ENCODE measurements around the gene UBE2I. TPM values are rescaled to one million over a fixed set of nuclear protein-coding genes. Genes with fewer than 3 reads are reported as not detected.

Gene UBE2I
- polyA plus RNA-seq, 2 of the 4 experiments (the other 2 are of a cell fraction), result 170 to 208 TPM

GRCh38 chr16:1344499-1344898 lies 35.1 kb downstream of the UBE2I start:
- Histone ChIP-seq H3K9me3 (no peaks in the 10 kb centered on the region), H3K4me1 (peaks cover 11% of the 10 kb centered on the region), H3K27ac (no peak overlapping the region), H3K4me3 (no peak overlapping the region), H3K4me2 (no peak overlapping the region)
- no peak for ATAC-seq
- no peak for DNase-seq (ENCODE audit: low read depth in 1 of 2, low spot score in 1 of 2)
- 80% methylated on average over 12 of the region's 14 CpGs for WGBS (ENCODE audit: missing lambda C conversion rate)
- no peak for TF ChIP-seq NR3C1 (IDR thresholded peaks at IDR 0.05)
- TF ChIP-seq CEBPB (IDR thresholded peaks at IDR 0.05), result no peak
- no peak for FAIRE-seq
- CTCF ChIA-PET, result interaction anchor here (0.8 to 9.4 kb wide), 5 partner anchors 8 to 401 kb away, joined by 3 to 78 read pairs (median 4); partner anchors contain the start of gene UQCC4
- POLR2A ChIA-PET, result interaction anchor here (0.5 to 1.6 kb wide), 2 partner anchors 39 to 64 kb away, joined by 3 read pairs; no protein-coding TSS in a partner anchor

GRCh38 chr16:1345087-1345486 lies 35.7 kb downstream of the UBE2I start:
- no peak overlapping the region for H3K4me2 ChIP-seq
- ChIA-PET CTCF (interaction anchor here (0.6 to 9.4 kb wide), 6 partner anchors 8 to 401 kb away, joined by 3 to 78 read pairs (median 4); partner anchors contain the start of gene UQCC4), POLR2A (interaction anchor here (0.5 to 1.6 kb wide), 2 partner anchors 40 to 64 kb away, joined by 3 read pairs; no protein-coding TSS in a partner anchor)
- DNase-seq (ENCODE audit: low read depth in 1 of 2, low spot score in 1 of 2), result no peak
- H3K4me1 ChIP-seq, result peaks cover 11% of the 10 kb centered on the region
- no peak overlapping the region for H3K4me3 ChIP-seq
- TF ChIP-seq GATA3 (IDR thresholded peaks at IDR 0.05; ENCODE audit: borderline replicate concordance) (no peak), FOSL2 (IDR thresholded peaks at IDR 0.05) (no peak), FOSL2 (CRISPR knock-in tag; IDR thresholded peaks at IDR 0.05) (no peak), KDM5A (IDR thresholded peaks at IDR 0.05) (no peak), CEBPB (IDR thresholded peaks at IDR 0.05) (no peak), HEYL (CRISPR knock-in tag; IDR thresholded peaks at IDR 0.05) (no peak), RARB (CRISPR knock-in tag; IDR thresholded peaks at IDR 0.05) (no peak), ZNF302 (CRISPR knock-in tag; IDR thresholded peaks at IDR 0.05) (no peak), TP53 (CRISPR knock-in tag; IDR thresholded peaks at IDR 0.05) (no peak), SREBF2 (IDR thresholded peaks at IDR 0.05) (no peak), ATOH8 (CRISPR knock-in tag; IDR thresholded peaks at IDR 0.05; ENCODE audit: low read depth) (no peak), RNF2 (IDR thresholded peaks at IDR 0.05; ENCODE audit: borderline replicate concordance, low read depth) (no peak), HOXB13 (CRISPR knock-in tag; IDR thresholded peaks at IDR 0.05; ENCODE audit: low read depth) (no peak), MAZ (IDR thresholded peaks at IDR 0.05; ENCODE audit: borderline replicate concordance, low read depth, low read length) (no peak), ESRRA (IDR thresholded peaks at IDR 0.05; ENCODE audit: borderline replicate concordance, low read length) (no peak), RCOR1 (IDR thresholded peaks at IDR 0.05; ENCODE audit: low read depth, low read length) (no peak), NFE2L2 (conservative IDR thresholded peaks at IDR 0.05; ENCODE audit: low read length) (no peak), MAX (IDR thresholded peaks at IDR 0.05) (no peak), HOXB5 (CRISPR knock-in tag; IDR thresholded peaks at IDR 0.05) (no peak)
- no peaks in the 10 kb centered on the region for H3K9me3 ChIP-seq
- WGBS (ENCODE audit: missing lambda C conversion rate), result no CpG with 5 or more reads among the region's 11 CpGs
- no peak for ATAC-seq
- FAIRE-seq, result no peak
- H3K27ac ChIP-seq, result no peak overlapping the region

- FAIRE-seq (no peak), DNase-seq (ENCODE audit: low read depth in 1 of 2, low spot score in 1 of 2) (no peak), ATAC-seq (no peak)
- H3K9me3 ChIP-seq, result no peaks in the 10 kb centered on the region
- CTCF ChIA-PET, result interaction anchor here (0.7 to 9.4 kb wide), 6 partner anchors 9 to 75 kb away, joined by 3 to 78 read pairs (median 6); partner anchors contain the start of gene UQCC4
- peaks cover 16% of the 10 kb centered on the region for H3K4me1 ChIP-seq
- no peak overlapping the region for H3K4me3 ChIP-seq
- POLR2A ChIA-PET, result interaction anchor here (0.7 to 1.6 kb wide), 2 partner anchors 40 to 75 kb away, joined by 3 to 4 read pairs; partner anchors contain the start of gene UQCC4
- 80% methylated on average over 14 of the region's 31 CpGs for WGBS (ENCODE audit: missing lambda C conversion rate)
- no peak overlapping the region for H3K4me2 ChIP-seq
- H3K27ac ChIP-seq, result no peak overlapping the region
- TF ChIP-seq ZNF302 (CRISPR knock-in tag; IDR thresholded peaks at IDR 0.05) (no peak), KDM5A (IDR thresholded peaks at IDR 0.05) (no peak), CHD4 (IDR thresholded peaks at IDR 0.05; ENCODE audit: borderline replicate concordance) (no peak), HMGXB4 (CRISPR knock-in tag; IDR thresholded peaks at IDR 0.05; ENCODE audit: borderline replicate concordance) (no peak), ZSCAN20 (CRISPR knock-in tag; IDR thresholded peaks at IDR 0.05) (no peak), CHD2 (IDR thresholded peaks at IDR 0.05; ENCODE audit: low read length, partially characterized antibody) (no peak)
These were observed 36.4 kb downstream of the UBE2I start for GRCh38 chr16:1345651-1346421.
